Measurements from ENCODE around the gene OBSCN. TPM values are rescaled to one million over a fixed set of nuclear protein-coding genes. Genes with fewer than 3 reads are reported as not detected.

The OBSCN gene
- total and polyA plus RNA-seq, 5 donors from 2014 or later, result 0.13 to 57.1 (median 1.1) TPM

DNA sequence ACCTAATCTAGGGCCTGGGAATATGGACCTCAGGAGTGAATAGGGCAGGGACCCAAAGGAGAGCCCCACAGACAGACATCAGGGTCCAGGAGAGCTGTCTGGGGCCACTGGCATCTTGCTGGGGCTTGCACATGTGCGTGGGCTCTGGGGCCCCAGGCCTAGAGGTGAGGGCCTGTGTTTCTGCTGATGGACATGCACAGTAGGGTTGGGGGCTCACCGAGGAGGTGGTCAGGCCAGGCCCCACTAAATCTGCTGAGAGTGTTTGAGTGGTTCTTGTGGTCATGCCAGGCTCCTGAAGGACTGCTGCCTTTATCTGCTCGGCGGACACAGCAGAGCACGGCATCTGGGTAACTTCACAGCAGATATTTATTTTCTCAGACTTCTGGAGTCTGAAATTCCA is 87.4 kb downstream of the OBSCN start:
- no peak for DNase-seq
- Mint-ChIP-seq H3K36me3 (peaks cover 56% of the 10 kb centered on the region), H3K9me3 (peaks cover 0 to 9% (median 4%) of the 10 kb centered on the region in 7 donors), H3K4me1 (no peaks in the 10 kb centered on the region), H3K27ac (no peak overlapping the region), H3K27me3 (no peaks in the 10 kb centered on the region), H3K4me3 (no peak overlapping the region)
- no peak overlapping the region for H3K4me3 ChIP-seq (ENCODE audit: low read depth, low read length)
- H3K36me3 ChIP-seq (ENCODE audit: control insufficient read depth, insufficient read depth, low read length), result no peaks in the 10 kb centered on the region
- H3K4me1 ChIP-seq (ENCODE audit: control insufficient read depth, insufficient read depth, low read length, poor library complexity, severe bottlenecking), result no peaks in the 10 kb centered on the region
- H3K27ac ChIP-seq (ENCODE audit: insufficient read depth, low read length, poor library complexity, severe bottlenecking), result no peak overlapping the region
- peaks cover 0 to 6% of the 10 kb centered on the region in 2 experiments for H3K9me3 ChIP-seq (ENCODE audit: control insufficient read depth in 2 of 2, low read length in 2 of 2)
- no peaks in the 10 kb centered on the region for H3K27me3 ChIP-seq (ENCODE audit: control insufficient read depth, insufficient read depth, low read length)
- ATAC-seq (ENCODE audit: low read depth in 2 of 2), result no peak

DNA sequence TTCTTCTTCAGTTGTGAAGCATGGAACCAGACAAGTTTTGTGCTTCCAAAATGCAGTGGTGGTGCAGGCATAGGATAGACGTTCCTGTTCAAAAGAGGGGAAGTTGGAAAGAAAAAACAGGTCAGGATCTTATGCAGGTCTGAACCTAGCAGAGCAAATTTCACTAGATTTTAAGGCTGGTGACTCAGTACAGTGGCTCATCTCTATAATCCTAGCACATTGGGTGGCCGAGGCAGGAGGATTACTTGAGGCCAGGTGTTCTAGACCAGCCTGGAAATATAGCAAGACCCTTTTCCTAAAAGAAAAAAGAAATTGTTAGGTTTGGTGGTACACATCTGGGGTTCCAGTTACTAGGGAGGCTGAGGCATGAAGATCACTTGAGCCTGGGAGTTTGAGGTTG is 88.1 kb downstream of the OBSCN start:
- no peaks in the 10 kb centered on the region for H3K4me1 Mint-ChIP-seq
- peaks cover 3 to 10% (median 6%) of the 10 kb centered on the region in 7 donors for H3K9me3 Mint-ChIP-seq
- DNase-seq, result no peak
- no peak overlapping the region for H3K4me3 ChIP-seq (ENCODE audit: low read depth, low read length)
- H3K27ac ChIP-seq (ENCODE audit: insufficient read depth, low read length, poor library complexity, severe bottlenecking), result no peak overlapping the region
- peaks cover 3% of the 10 kb centered on the region for H3K36me3 ChIP-seq (ENCODE audit: control insufficient read depth, insufficient read depth, low read length)
- H3K4me3 Mint-ChIP-seq, result no peak overlapping the region
- H3K36me3 Mint-ChIP-seq, result peaks cover 63% of the 10 kb centered on the region
- no peak overlapping the region for H3K27ac Mint-ChIP-seq
- ATAC-seq (ENCODE audit: low read depth in 2 of 2), result no peak
- no peaks in the 10 kb centered on the region for H3K27me3 Mint-ChIP-seq
- H3K9me3 ChIP-seq (ENCODE audit: control insufficient read depth in 2 of 2, low read length in 2 of 2), result peaks cover 0 to 9% of the 10 kb centered on the region in 2 experiments
- no peaks in the 10 kb centered on the region for H3K27me3 ChIP-seq (ENCODE audit: control insufficient read depth, insufficient read depth, low read length)
- no peaks in the 10 kb centered on the region for H3K4me1 ChIP-seq (ENCODE audit: control insufficient read depth, insufficient read depth, low read length, poor library complexity, severe bottlenecking)

DNA sequence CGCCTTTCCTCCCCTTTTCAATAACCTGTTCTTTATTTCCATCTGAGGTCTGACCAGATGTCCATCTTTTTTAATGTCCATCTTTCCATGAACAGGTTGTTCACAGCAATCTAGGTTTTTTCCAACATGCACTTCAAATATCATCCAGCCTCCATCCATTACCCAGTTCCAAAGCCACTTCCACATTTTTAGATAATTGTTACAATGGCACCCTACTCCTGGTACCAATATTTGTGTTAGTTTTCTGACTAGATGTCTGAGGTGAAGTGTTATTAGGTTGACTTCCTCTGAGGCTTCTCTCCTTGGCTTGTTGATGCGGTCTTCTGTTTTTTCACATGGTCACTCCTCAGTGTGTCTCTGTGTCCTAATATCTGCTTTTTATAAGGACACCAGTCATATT is 89.4 kb downstream of the OBSCN start:
- Histone ChIP-seq H3K27me3 (ENCODE audit: control insufficient read depth, insufficient read depth, low read length) (no peaks in the 10 kb centered on the region), H3K36me3 (ENCODE audit: control insufficient read depth, insufficient read depth, low read length) (peaks cover 3% of the 10 kb centered on the region), H3K9me3 (ENCODE audit: control insufficient read depth in 2 of 2, low read length in 2 of 2) (peaks cover 10 to 22% of the 10 kb centered on the region in 2 experiments), H3K4me1 (ENCODE audit: control insufficient read depth, insufficient read depth, low read length, poor library complexity, severe bottlenecking) (no peaks in the 10 kb centered on the region), H3K27ac (ENCODE audit: insufficient read depth, low read length, poor library complexity, severe bottlenecking) (no peak overlapping the region), H3K4me3 (ENCODE audit: low read depth, low read length) (no peak overlapping the region)
- Mint-ChIP-seq H3K27ac (no peak overlapping the region), H3K9me3 (peaks cover 3 to 18% (median 14%) of the 10 kb centered on the region in 7 donors), H3K4me3 (no peak overlapping the region), H3K4me1 (no peaks in the 10 kb centered on the region), H3K36me3 (peaks cover 72% of the 10 kb centered on the region), H3K27me3 (no peaks in the 10 kb centered on the region)
- ATAC-seq (ENCODE audit: low read depth in 2 of 2) (no peak), DNase-seq (no peak)

DNA sequence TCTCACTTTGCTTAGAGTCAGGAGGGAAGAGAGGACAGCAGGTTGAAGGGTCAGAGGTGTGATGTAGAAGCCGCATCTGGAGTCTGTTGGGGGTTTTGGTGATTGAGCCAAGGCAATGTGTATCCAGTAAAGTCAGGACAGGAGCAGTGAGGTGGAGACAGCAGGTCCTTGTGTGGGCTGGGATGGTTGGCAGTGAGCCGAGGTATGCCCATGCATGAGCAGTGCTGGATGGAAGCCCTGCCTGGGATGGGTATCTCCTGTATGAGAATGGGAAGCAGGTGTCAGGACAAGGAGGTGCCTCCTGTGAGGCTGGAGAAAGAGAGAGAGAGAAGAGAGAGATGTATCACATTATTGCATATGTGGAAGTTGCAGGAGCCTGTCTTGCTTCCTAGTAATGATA is 90.0 kb downstream of the OBSCN start:
- ATAC-seq (ENCODE audit: low read depth in 2 of 2), result no peak
- Mint-ChIP-seq H3K36me3 (peaks cover 75% of the 10 kb centered on the region), H3K9me3 (peaks cover 4 to 23% (median 17%) of the 10 kb centered on the region in 7 donors), H3K27ac (no peak overlapping the region), H3K27me3 (no peaks in the 10 kb centered on the region), H3K4me1 (no peaks in the 10 kb centered on the region), H3K4me3 (no peak overlapping the region)
- H3K4me3 ChIP-seq (ENCODE audit: low read depth, low read length), result no peak overlapping the region
- no peaks in the 10 kb centered on the region for H3K4me1 ChIP-seq (ENCODE audit: control insufficient read depth, insufficient read depth, low read length, poor library complexity, severe bottlenecking)
- no peak overlapping the region for H3K27ac ChIP-seq (ENCODE audit: insufficient read depth, low read length, poor library complexity, severe bottlenecking)
- no peak for DNase-seq
- peaks cover 16 to 28% of the 10 kb centered on the region in 2 experiments for H3K9me3 ChIP-seq (ENCODE audit: control insufficient read depth in 2 of 2, low read length in 2 of 2)
- H3K27me3 ChIP-seq (ENCODE audit: control insufficient read depth, insufficient read depth, low read length), result no peaks in the 10 kb centered on the region
- H3K36me3 ChIP-seq (ENCODE audit: control insufficient read depth, insufficient read depth, low read length), result peaks cover 3% of the 10 kb centered on the region

DNA sequence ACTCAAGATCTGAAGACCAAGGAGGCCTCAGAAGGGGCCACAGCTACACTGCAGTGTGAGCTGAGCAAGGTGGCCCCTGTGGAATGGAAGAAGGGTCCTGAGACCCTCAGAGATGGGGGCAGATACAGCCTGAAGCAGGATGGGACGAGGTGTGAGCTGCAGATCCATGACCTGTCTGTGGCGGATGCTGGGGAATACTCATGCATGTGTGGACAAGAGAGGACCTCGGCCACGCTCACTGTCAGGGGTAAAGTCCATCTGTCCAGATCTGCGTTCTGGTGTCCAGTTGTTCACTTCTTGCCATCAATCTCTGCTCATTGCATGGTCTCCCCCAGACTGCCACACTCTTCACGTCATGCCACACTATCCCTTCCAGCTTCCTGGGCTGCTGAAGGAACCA is 90.6 kb downstream of the OBSCN start:
- peaks cover 78% of the 10 kb centered on the region for H3K36me3 Mint-ChIP-seq
- H3K4me1 Mint-ChIP-seq, result no peaks in the 10 kb centered on the region
- Histone ChIP-seq H3K4me3 (ENCODE audit: low read depth, low read length) (no peak overlapping the region), H3K27me3 (ENCODE audit: control insufficient read depth, insufficient read depth, low read length) (no peaks in the 10 kb centered on the region), H3K27ac (ENCODE audit: insufficient read depth, low read length, poor library complexity, severe bottlenecking) (no peak overlapping the region), H3K4me1 (ENCODE audit: control insufficient read depth, insufficient read depth, low read length, poor library complexity, severe bottlenecking) (no peaks in the 10 kb centered on the region), H3K36me3 (ENCODE audit: control insufficient read depth, insufficient read depth, low read length) (peaks cover 3% of the 10 kb centered on the region), H3K9me3 (ENCODE audit: control insufficient read depth in 2 of 2, low read length in 2 of 2) (peaks cover 22 to 33% of the 10 kb centered on the region in 2 experiments)
- DNase-seq (no peak), ATAC-seq (ENCODE audit: low read depth in 2 of 2) (no peak)
- no peak overlapping the region for H3K27ac Mint-ChIP-seq
- no peak overlapping the region for H3K4me3 Mint-ChIP-seq
- peaks cover 4 to 29% (median 20%) of the 10 kb centered on the region in 7 donors for H3K9me3 Mint-ChIP-seq
- H3K27me3 Mint-ChIP-seq, result no peaks in the 10 kb centered on the region

DNA sequence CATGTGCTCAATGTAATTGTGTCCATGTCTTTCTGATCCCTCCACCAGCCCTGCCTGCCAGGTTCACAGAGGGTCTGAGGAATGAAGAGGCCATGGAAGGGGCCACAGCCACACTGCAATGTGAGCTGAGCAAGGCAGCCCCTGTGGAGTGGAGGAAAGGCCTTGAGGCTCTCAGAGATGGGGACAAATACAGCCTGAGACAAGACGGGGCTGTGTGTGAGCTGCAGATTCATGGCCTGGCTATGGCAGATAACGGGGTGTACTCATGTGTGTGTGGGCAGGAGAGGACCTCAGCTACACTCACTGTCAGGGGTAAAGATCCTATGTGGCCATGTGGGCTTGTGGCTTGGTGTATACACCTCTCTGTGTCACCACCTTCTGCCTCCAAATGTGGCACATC is 91.4 kb downstream of the OBSCN start:
- H3K4me3 ChIP-seq (ENCODE audit: low read depth, low read length), result no peak overlapping the region
- peaks cover 22 to 33% of the 10 kb centered on the region in 2 experiments for H3K9me3 ChIP-seq (ENCODE audit: control insufficient read depth in 2 of 2, low read length in 2 of 2)
- H3K27ac ChIP-seq (ENCODE audit: insufficient read depth, low read length, poor library complexity, severe bottlenecking), result no peak overlapping the region
- H3K36me3 ChIP-seq (ENCODE audit: control insufficient read depth, insufficient read depth, low read length), result peaks cover 3% of the 10 kb centered on the region
- Mint-ChIP-seq H3K4me1 (no peaks in the 10 kb centered on the region), H3K4me3 (no peak overlapping the region), H3K9me3 (peaks cover 4 to 34% (median 21%) of the 10 kb centered on the region in 7 donors), H3K27ac (no peak overlapping the region), H3K27me3 (no peaks in the 10 kb centered on the region), H3K36me3 (peaks cover 76% of the 10 kb centered on the region)
- ATAC-seq (ENCODE audit: low read depth in 2 of 2) (no peak), DNase-seq (no peak)
- H3K27me3 ChIP-seq (ENCODE audit: control insufficient read depth, insufficient read depth, low read length), result no peaks in the 10 kb centered on the region
- no peaks in the 10 kb centered on the region for H3K4me1 ChIP-seq (ENCODE audit: control insufficient read depth, insufficient read depth, low read length, poor library complexity, severe bottlenecking)

DNA sequence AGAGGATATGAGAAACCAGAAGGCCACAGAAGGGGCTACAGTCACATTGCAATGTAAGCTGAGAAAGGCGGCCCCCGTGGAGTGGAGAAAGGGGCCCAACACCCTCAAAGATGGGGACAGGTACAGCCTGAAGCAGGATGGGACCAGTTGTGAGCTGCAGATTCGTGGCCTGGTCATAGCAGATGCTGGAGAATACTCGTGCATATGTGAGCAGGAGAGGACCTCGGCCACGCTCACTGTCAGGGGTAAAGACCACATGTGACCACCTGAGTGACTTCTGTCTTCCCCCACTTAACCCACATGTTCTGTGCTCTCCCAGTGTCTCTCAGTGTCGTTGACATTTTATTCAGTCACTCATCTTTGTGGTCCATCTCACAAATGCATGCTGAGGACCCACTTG is 92.1 kb downstream of the OBSCN start:
- peaks cover 77% of the 10 kb centered on the region for H3K36me3 Mint-ChIP-seq
- no peak for DNase-seq
- Histone ChIP-seq H3K4me3 (ENCODE audit: low read depth, low read length) (no peak overlapping the region), H3K9me3 (ENCODE audit: control insufficient read depth in 2 of 2, low read length in 2 of 2) (peaks cover 22 to 33% of the 10 kb centered on the region in 2 experiments), H3K27ac (ENCODE audit: insufficient read depth, low read length, poor library complexity, severe bottlenecking) (no peak overlapping the region), H3K27me3 (ENCODE audit: control insufficient read depth, insufficient read depth, low read length) (no peaks in the 10 kb centered on the region), H3K4me1 (ENCODE audit: control insufficient read depth, insufficient read depth, low read length, poor library complexity, severe bottlenecking) (no peaks in the 10 kb centered on the region), H3K36me3 (ENCODE audit: control insufficient read depth, insufficient read depth, low read length) (peaks cover 3% of the 10 kb centered on the region)
- peaks cover 0 to 4% (median 0%) of the 10 kb centered on the region in 4 donors for H3K4me1 Mint-ChIP-seq
- no peak for ATAC-seq (ENCODE audit: low read depth in 2 of 2)
- peaks cover 4 to 36% (median 23%) of the 10 kb centered on the region in 7 donors for H3K9me3 Mint-ChIP-seq
- no peak overlapping the region for H3K4me3 Mint-ChIP-seq
- H3K27ac Mint-ChIP-seq, result no peak overlapping the region
- no peaks in the 10 kb centered on the region for H3K27me3 Mint-ChIP-seq

DNA sequence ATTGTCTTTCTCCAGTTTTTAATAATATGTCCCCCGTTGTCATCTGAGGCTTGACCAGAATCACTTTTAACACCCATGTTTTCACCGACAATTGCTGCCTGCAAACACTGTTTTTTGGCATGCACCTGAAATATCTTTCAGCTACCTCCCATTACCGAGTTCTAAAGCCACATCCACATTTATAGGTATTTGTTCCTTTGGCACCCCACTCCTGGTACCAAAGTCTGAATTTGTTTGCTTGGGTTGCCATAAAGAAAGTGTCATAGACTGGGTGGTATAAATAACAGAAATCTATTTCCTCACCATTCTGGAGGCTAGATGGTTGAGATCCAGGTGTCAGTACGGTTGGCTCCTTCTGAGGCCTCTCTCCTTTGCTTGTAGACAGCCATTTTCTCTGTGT is 94.2 kb downstream of the OBSCN start:
- H3K9me3 Mint-ChIP-seq, result peaks cover 4 to 36% (median 21%) of the 10 kb centered on the region in 7 donors

More for the DNA sequence above, 94.2 kb downstream of the OBSCN start:
- Histone ChIP-seq H3K27ac (ENCODE audit: insufficient read depth, low read length, poor library complexity, severe bottlenecking) (no peak overlapping the region), H3K27me3 (ENCODE audit: control insufficient read depth, insufficient read depth, low read length) (no peaks in the 10 kb centered on the region), H3K36me3 (ENCODE audit: control insufficient read depth, insufficient read depth, low read length) (peaks cover 3% of the 10 kb centered on the region), H3K9me3 (ENCODE audit: control insufficient read depth in 2 of 2, low read length in 2 of 2) (peaks cover 22 to 33% of the 10 kb centered on the region in 2 experiments), H3K4me1 (ENCODE audit: control insufficient read depth, insufficient read depth, low read length, poor library complexity, severe bottlenecking) (no peaks in the 10 kb centered on the region), H3K4me3 (ENCODE audit: low read depth, low read length) (no peak overlapping the region)
- Mint-ChIP-seq H3K4me1 (peaks cover 0 to 4% (median 0%) of the 10 kb centered on the region in 4 donors), H3K36me3 (peaks cover 68% of the 10 kb centered on the region), H3K27me3 (no peaks in the 10 kb centered on the region), H3K4me3 (no peak overlapping the region), H3K27ac (no peak overlapping the region)
- DNase-seq (no peak), ATAC-seq (ENCODE audit: low read depth in 2 of 2) (no peak)

All from CD4-positive, CD25-positive, alpha-beta regulatory T cell (primary cell).